Stromal cell of bone marrow (primary cell): Measurements from ENCODE around the gene MYO18B.

Experiments
- DNase-seq: peaks from one replicate; pipeline ENCODE4 v3.0.0-alpha.2; 2012; ENCODE audit warnings: low read depth

Gene MYO18B

DNA sequence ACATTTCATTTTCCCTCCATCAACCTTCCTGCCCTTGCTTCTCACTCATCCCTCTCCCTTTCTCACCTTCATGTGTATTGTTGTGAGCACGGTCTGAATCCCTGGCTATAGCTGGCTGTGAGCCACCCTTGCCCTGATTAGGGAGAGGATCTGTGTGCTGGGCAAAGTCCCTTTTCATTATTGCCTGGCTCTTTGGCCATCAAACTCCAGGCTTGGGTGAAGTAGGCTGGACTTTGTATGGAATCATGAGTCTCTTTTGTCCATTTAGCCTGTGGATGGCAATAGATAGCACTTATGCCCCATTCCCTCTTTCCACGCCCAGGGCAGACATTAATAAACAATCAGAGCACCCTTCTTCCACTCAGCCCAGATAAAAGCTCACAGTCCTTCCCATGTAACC is 6.7 kb downstream of the MYO18B start:
- no peak for DNase-seq

GRCh38 chr22:25749420-25750169 is 7.6 kb downstream of the MYO18B start:
- DNase-seq, result no peak

DNA sequence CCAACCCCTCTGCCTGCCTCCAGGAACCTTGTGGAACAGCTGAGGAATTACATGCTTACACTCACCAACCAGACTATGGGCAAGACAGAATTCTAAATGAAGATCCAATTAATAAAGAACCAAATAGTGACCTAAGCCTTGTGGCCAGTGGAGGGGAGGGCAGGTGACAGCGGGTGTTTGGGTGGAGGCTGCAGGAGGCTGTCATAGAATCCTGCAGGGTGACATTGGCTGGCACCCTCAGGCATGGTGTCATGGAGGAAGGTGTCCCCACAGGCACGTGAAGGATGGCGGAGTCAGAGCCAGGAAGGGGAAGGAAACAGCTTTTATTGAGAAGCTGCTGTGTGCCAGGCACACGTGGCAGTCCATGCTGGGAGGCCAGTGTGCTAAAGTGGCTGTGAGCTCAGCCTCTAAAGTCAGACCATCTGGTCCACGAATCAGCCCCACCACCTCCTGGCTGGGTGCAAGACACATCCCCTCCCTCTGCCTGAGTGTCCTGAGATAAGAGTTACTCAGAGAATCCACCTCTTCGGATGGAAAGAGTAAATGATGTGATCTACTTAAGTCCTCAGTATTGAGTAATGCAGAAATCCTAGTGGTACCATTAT is 8.7 kb downstream of the MYO18B start:
- no peak for DNase-seq

DNA sequence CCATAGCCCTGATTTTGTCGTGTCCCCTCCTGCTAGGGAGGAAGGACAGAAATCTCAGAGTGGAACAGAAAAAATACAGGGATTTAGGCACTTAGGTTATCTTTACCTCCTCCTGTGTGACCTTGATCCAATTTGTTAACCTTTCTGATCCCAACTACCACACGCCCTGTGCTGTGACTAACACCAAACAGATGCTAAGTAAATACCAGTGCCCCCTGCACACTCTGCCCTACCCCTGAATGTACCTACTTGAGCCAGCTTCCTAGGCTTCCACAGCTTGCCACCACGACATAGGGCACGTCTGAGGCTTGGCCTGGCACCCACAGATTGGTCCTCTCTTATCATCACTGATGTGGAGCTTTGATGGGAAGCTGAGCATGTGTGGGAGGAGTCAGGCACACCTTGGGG is 9.2 kb downstream of the MYO18B start:
- no peak for DNase-seq

GRCh38 chr22:25752615-25753214 is 10.7 kb downstream of the MYO18B start:
- DNase-seq, result no peak

- no peak for DNase-seq
Observed at GRCh38 chr22:25753252-25753651, 11.3 kb downstream of the MYO18B start.

DNA sequence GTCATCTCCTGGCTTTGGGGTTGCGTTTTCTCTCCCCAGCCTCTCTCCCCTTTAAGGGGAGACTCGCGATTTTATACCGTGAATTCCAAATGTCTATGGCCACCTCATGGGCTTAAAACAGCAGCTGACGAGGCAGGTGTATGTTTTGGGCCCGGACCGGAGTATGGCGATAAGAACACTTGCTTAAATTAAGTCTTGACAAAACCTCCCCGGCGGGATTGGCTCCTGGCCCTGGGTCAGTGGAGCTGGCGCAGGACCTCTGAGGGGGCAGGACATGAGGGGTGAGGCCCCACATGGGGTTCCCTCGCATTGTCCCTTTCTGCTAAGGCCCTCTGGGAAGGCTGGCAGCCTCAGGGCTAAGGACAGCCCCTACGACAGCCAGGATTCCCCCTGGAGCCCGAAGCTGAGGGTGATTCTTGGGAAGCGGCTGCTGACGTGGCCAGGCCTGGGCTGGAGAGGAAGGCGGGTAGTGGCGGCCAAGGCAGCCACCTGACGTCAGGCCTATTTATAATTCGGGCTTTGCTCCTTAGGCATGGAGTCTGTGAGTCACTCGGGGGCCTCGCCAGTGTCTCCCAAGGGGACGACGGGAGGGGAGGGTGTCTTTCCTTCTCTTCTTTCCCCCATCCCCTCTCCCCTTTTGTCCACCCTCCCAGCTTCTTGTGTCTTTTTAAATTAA is 12.7 kb downstream of the MYO18B start:
- DNase-seq, result peak; percentile 80

GRCh38 chr22:25757686-25758085 is 15.7 kb downstream of the MYO18B start:
- no peak for DNase-seq

DNA sequence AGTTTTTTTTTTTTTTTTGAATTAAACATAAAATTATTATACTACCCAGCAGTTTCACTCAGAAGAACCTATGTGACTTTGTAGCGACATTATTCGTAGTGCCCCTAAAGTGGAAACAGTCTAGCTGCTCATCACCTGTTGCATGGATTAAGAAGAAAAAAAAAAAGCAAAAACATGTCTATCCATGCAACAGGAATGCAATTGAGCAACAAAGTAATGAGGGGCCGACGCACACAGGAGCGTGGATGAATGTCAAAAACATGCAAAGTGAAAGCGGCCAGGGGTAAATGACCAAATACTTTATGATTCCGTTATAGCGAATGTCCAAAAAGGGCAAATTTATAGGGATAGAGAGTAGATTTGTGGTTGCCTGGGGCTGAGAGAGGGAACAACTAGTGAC is 16.3 kb downstream of the MYO18B start:
- no peak for DNase-seq

DNA sequence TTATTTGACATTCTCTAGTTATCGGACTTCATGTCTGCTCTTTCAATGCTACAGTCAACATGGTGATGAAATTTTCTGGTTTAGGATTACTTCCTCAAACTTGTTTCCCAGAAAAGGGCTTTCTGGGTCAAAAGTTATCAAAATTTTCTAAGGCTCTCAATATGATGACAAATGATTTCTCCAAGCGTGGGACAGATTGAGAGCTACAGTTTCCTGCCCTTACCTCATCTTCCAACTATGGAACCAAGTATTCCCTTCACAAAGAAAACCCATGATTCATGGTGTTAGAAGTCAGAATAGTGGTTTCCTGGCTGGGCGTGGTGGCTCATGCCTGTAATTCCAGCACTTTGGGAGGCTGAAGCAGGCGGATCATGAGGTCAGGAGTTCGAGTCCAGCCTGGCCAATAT is 17.8 kb downstream of the MYO18B start:
- DNase-seq, result peak; percentile 93

DNA sequence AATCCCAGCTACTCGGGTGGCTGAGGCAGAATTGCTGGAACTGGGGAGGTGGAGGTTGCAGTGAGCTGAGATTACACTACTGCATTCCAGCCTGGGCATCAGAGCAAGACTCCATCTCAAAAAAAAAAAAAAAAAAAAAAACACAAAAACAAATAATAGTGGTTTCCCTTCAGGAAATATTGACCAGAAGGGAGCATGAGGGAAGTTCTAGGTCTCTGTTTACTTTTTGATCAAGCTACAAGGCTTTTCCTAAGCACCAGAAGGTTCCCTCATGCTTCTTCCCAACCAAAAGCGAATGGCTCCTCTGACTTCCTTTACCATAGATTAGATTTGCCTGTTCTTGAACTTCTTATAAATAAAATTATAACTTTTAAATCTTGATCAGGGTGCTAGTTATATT is 18.3 kb downstream of the MYO18B start:
- no peak for DNase-seq

DNA sequence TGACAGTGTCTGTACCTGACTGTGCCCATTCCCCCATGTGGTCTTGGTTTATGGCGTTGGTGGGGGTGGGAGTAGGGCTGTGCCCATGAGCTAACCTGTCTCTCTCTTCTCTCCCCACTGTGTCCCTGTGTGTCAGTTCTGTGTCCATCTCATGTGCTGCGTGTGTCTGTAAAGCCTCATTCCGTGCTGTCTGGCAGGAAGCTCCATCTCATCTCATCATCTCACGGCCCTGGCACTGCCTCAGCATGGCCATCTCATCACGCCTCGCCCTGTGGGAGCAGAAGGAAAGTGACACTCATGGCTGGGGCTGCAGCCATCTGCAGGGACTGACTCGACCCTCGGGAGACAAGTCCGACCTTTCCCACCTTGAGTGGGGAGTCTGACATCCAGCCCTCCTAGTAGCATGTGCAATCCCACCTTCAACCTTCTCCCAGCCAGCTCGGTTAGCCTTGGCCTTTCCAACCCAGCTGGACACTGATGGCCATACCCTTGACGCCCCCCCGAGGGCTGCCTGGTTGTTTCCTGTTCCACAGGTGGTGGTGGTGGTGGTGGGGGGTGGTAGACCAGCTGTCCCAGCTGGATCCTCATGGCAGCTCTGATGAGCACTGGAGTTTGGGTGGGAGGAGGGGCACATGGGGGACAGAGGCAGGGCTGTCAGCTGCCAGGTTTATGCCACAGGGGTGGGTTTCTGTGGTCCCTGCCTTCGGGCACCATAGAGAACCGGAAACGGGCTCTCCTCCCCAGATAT is 19.0 kb downstream of the MYO18B start:
- no peak for DNase-seq

GRCh38 chr22:25762147-25762546 is 20.2 kb downstream of the MYO18B start:
- DNase-seq, result no peak

- no peak for DNase-seq
Observed at GRCh38 chr22:25763239-25763777, 21.3 kb downstream of the MYO18B start.

GRCh38 chr22:25764270-25765015 is 22.5 kb downstream of the MYO18B start:
- no peak for DNase-seq

- no peak for DNase-seq
Observed at GRCh38 chr22:25765016-25765367, 23.0 kb downstream of the MYO18B start.

- DNase-seq, result no peak
Observed at GRCh38 chr22:25765801-25766200, 23.8 kb downstream of the MYO18B start.

- no peak for DNase-seq
Observed at GRCh38 chr22:25766418-25766817, 24.4 kb downstream of the MYO18B start.

DNA sequence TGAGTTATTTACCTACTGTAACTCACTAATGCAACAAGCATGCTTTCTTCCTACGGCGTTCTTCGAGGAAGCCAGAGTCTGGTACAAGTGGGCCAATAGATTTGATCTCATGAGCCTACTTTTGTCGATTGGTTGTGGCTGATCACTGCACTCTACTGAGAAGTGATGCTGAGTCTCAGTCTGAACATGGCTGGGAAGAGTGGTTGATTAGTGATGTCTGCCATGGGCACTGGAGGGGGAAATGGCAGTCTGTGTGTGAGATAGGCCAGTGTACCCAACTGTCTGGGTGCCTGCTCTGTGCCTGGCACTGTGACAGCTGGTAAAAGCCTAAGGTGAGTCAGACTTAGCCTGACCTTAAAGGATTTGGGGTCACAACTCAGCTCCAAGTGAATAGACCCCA is 28.3 kb downstream of the MYO18B start:
- no peak for DNase-seq

DNA sequence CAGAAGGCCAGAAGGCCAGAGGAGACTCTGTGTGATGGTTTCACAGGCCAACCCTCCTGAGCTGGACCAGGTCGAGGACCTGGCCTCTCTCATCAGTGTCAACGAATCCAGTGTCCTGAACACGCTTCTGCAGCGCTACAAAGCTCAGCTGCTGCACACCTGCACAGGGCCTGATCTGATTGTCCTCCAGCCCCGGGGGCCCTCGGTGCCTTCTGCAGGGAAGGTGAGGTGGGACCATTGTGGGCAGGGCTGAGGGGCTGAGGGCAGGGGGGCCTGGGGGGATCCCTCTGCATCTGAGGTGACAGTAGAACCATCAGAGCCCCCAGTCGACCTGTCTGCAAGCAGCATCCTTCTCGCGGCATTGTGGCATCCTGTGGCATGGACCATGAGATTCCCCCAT is 30.3 kb downstream of the MYO18B start:
- no peak for DNase-seq

DNA sequence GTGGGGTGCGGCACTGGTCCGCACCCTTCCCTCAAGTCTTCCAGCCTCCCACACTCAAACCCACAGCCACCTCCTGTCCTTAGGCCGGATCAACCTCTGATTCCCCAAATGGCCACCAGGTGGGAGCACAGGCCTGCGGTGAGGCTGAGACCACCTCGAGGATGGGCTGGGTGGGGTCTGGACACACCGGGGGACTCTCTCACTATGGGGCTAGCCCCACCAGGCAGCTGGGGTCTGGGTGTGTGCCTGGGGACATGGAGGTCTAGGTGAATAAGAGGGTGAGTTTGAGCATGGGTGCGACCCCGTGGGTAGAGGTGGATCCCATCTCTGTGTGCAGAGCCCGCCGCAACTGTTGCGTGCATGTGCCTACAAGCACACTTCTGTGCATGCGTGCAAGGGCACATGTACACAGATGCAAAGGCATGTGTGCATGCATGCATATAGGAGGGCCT is 32.6 kb downstream of the MYO18B start:
- DNase-seq, result no peak
